NCI-H524 treated with DMSO at 0.1 percent for 48 hours (cell line): ENCODE results near the gene CSNK1E.

Source experiments
- DNase-seq: peaks from one replicate; lab custom pipeline; 2025; lab: John Stamatoyannopoulos, UW

The CSNK1E gene

DNA sequence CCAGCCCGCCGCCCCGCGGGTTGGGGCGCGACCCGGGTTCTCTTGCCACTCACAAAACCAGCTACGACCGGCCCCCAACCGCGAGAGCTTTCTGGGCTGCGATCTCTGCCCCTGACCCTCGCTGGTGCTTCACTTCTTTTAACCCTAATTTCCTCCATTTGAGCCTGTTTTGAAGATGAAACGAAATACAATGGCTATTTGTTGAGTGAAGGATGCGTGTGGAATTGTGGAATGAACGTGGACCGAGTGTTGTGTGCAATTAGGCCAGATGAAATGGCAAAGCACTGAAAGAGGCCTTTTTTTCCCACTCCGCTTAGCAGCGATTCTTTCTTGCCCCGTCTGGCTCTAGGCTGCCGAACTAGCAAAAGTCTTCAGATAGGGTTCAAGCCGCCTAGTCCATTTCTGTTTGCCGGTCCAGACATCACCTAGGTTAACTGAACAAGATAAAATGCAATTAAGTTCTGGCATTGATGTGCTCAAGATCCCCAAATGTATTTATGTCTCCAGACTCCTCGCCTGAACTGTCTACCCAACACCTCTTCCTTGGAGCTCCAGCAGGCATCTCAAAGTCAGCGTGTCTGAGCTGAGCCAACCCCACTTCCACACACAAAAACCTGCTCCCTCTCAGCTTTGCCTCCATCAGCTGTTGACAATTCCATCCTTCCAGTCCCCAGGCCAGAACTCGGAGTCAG lies 44.0 kb downstream of the CSNK1E start:
- DNase-seq, result no peak

DNA sequence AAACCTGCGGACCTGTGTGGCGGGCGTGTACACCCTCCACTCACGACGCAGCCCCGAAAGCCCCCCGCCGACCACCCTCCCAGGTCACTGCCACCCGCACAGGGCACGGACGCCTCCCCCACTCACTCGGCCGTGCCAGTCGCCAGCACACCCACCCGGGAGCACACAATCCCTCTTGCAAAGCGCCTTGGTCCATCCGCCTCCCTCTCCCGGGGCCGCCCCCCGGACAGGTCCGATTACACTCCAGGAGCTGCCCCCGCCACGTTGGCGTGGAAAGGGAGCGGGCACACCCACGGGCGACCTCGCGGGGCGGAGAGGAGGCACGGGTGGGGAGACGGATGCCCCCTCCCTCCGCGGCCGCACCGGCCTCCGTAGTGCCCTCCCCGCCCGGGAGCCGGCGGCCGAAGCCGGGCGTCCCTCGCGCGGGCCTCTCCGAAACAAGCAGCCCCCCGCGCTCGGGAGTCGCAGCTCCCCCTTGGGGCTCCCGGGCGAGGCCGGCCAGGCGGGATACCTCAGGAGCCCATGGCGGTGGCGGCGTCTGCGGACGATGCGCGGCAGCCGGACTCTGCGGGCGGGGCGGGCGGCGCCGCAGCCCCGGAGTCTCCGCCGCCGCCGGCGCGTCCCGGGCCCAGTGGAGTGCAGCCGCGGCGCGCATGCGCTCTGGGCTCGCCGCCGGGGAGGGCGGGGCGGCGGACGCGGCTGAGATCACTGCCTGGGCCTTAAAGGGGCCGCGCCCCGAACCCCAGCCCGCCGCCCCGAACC lies 44.7 kb downstream of the CSNK1E start, which contains the start of gene TMEM184B:
TSS of gene TMEM184B (minus strand) at position 638 of the 762 bp plus-strand sequence. CDS start 25,049 bp downstream, outside the sequence.
- DNase-seq, result no peak

DNA sequence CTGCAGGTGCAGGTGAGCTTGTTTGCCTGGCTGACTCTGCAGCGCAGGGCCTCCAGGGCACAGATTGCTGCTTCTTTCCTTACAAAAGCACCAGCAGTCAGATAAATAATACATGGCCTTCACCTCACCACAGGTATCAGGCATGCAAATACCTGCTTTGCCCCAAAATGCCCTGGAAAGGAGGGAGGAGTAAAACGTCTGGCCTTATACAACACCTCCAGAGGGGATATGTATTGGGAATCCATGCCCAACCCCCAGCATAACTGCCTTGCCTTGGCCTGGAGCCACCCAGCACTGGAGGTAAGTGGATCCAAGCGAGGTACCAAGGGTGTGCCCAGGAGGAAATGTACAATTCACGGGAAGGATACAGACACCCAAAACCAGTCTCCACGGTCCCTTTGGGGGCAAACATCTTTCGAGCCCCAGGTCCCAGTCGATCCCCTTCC lies 45.3 kb downstream of the CSNK1E start:
- no peak for DNase-seq

DNA sequence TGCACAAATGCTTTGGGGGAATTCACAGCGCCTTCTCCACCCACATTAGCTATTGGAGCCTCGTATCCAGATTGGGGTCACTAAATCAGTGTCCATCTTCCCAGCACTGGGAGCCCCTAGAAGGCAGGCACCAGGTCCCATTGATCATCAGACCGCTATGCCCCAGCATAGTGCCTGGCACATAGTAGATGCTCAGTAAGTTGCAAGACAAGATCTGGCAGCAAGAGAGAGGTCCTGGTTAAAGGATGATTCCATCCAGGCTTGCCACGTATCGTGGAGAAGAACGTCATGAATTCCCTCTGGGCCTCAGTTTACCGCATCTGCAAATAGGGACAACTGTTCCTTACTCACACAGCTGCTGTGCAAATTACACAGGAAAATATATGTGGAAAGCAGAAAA lies 46.1 kb downstream of the CSNK1E start:
- no peak for DNase-seq

DNA sequence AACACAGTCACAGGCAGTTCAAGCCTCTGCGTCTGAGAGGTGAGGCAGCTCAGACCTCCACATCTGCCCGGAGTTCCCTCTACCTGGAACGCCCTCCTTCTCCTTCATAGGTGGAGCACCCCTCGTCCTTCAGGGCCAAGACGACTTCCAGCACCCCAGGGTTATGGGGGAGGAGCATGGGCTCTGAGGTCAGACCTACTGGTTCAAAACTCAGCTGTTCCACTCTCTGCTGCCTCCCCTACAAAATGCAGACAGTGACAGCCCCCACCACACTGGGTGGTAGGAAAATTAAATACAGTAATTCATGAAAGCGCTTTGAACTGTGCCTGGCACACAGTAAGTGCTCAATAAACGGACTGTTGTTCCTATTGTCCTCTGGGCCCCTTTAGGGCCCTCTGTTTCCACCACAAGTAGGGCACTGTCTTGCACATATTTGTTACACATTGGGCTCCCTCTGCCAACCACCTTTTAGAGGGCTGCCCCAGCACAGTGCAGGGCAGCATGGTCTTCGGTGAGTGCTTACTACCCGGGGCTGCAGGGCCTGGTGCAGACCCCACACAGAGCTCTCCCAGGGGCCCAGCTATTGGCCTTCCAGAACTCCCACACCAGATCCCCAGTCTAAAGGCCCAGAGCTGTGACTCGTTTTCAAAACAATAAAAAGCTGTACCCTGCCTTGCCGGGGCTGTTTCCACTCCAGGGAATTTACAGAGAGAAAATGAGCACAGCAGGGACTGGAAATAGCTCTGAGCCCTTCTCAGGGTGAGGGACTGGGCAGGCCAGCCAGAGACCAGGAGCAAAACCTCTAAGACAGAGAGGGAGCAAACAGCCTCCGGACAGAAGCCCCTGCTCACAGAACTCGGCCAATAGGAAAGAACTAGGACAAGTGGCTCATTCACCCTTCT lies 46.9 kb downstream of the CSNK1E start:
- no peak for DNase-seq

DNA sequence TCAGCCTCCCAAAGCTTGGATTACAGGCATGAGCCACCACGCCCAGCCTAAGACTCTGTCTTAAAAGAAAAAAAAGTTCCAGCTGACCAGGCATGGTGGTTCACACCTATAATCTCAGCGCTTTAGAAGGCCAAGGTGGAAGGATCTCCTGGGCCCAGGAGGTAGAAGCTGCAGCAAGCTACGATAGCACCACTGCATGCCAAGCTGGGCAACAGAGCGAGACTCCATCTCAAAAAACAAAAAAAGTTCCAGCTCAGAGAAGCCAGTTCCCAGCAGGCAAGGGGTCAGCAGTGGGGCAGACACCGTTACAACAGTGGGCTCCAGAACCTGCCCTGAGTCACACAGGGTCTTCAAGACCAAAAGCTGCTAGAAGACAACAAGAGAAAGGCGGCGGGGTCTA lies 47.8 kb downstream of the CSNK1E start:
- DNase-seq, result no peak

DNA sequence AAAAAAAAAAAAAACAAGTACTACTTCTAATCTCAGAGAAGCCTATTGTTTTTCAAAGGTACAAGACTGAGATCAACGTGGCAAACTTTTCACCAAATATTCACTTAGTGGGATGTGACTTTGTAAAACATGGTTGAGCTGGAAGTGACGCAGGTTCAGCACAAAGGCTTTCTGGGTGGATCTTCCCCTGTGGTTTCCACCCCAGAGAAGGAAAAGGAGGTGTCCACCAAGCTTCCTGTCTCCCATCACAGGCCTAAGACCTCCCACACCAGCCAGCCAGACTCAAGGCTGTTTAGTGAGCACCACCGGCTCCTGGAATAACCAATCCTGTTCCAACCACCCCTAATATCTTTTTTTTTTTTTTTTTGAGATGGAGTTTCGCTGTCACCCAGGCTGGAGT lies 50.1 kb downstream of the CSNK1E start:
- no peak for DNase-seq

DNA sequence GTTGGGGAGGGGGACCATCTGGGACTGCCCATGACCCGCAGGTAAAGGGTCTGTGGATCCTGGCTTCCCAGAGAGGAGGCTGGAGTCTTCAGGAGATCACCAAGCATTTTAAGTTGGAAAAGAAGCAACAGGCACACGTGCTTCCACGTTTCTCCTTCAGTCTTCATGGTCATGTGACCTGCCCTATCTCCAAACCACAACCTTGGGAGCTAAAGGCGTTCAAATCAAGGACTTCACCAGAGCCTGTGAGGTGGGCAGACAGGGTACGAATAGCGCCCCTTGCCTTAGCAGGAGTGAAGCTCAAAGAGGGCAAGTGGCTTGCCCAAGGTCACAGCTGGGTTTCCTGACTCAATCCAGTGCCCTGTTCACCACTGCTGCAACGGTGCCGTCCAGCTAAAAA lies 51.1 kb downstream of the CSNK1E start:
- DNase-seq, result no peak

DNA sequence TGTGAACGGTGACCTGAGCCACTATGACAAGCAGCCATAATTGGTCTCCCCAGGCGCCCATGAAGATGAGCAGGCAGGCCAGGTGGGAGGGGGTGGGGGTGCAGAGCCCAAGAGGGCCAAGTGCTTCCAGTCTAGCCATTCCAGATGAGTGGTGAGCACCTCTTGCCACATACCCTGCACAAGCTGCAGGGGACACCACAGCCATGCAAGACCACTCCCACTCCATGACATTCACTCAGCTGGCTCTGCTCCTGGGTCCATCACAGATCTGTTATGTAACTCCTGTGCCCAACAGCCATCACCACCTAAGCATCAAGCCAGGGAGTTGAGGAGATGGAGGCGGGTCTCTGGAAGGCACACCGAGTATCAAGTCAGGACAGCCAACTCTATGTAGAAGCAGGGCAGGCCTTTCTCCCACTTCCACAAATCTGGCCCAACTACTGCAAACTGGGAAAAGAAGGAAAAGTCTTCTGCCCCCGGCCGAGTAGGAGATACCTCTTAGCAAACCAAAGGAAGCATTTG lies 52.9 kb downstream of the CSNK1E start:
- no peak for DNase-seq

DNA sequence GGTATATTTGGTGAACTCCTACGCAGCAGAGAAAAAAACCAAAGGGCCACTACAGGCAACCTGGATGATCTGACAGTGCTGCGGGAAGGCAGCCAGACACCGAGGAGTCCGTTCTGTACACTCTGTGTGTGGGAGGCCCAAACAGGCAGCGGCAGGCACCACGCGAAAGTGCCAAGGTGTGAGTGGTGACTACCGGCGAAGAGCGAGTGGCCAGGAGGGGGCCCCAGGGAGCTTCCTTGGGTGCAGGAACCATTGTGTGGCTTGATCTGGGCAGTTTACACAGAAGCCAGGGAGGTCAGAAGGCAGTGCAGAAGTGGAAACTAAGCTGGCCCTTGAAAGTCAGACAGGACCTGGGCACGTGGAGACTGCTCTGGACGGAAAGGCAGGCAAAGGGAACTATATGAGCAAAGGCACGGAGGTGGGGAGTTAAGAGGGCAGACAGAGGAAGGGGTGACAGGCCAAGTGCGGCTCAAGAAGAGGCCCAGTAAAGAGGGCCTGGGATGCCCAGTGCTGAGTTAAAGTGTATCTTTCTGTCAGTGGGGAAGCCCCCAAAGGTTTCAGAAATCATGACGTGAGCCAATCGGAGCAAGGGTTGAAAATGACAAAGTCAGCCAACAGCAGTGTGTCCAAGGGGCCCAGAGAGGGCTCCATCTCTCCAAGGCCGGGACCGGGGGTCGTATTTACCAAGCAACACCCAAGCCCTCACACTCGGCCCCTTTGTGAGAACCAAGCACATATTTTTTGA lies 55.0 kb downstream of the CSNK1E start:
- no peak for DNase-seq

DNA sequence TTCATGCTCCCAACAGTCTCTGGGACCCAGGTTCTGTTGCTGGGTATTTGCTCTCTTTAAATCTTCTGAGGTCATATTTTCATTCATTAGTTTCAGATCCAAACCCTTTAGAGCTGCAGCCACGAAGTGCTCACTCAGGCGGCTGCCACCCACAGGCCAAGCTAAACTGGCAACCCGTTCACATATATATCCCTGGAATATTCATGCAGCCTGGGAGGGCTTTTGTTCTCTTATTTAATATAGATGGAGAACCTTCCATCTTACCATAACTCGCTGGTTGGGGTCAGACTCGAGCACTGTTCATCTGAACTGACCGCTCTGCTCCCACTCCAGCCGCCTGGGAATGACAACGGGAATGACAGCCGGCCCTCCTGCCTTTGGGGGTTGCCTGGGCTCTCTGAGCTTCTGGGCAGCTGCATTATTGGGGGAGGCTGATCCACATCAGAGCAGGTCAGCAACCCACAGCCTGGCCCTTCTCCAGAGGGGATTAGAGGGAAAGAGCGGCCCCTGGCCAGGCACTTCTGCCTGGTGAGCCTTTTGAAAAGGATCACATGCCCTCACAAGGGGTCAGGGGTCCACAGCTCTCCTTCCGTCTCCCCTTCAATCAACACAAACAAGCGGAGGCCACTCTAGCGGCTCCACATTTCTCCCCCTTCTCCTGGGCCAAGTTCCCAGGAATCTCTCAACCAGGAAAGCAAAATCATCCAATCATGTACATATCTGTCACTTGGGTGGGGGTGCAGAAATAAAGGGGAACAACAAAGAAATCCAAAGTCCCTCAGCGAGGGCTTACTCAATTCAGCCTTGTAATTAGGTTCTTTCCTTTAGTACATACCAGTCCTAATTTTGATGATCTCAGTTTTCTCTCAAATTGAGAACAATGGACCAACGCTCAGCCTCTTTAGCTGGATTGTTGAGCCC lies 56.2 kb downstream of the CSNK1E start:
- no peak for DNase-seq

DNA sequence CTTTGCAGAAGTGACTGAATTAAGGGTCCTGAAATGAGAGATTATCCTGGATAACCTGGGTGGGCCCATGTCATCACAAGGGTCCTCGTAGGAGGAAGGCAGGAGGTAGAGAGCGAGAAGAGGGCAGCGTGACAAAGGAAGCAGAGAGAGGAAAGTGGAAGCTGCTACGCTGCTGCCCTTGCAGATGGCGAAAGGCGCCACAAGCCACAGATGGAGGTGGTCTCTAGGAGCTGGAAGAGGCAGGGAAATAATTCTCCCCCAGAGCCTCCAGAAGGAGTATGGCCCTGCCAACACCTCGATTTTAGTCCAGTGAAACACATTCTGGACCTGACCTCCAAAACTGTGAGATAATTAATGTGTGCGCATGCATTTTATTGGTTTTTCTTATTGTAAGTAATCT lies 57.9 kb downstream of the CSNK1E start:
- no peak for DNase-seq

DNA sequence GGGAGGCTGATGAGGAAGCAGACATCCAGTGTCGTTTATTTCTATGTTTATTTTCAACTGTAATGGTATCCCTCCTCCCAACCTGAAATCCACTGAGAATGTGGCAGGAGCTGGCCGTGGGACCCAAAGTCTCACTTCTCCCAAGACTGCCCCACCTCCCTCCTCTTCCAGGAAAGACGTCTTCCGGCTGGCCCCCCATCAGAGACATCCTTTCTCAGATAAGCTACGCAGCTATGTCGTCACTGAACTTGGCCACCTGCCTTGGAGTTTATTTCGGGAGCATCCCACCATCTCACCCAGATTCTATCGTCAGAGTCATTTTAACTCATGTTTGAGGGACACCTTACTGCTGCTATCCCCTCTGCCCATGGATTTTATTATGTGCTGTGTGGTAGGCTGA lies 58.3 kb downstream of the CSNK1E start:
- no peak for DNase-seq

DNA sequence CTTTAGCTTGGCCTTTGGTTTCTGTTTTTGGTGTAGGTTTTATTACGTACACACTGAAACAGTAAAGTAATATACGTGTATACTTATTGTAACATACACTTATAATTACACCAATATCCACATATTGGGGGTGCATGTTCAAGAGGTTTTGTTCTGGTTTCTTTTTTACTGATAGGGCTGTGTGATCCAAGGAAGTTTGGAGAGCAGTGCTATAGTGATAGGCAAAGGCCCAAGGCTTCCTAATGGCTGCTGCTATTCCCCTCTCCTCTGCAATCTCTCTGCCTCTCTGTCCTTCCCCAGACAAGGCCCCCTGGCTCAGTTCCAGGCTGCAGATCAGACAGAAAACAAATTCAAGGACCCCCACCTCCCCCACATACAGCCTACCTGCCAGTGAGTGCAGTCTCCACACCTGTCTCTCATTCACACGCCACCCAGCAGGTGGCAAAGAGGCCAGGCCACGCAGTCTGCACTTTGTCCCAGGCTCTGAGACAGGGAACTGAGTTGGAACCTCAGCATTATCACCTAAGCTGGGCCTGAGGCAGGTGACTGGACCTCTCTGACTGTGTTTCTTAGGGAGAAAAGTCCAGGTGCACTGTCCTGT lies 59.5 kb downstream of the CSNK1E start:
- no peak for DNase-seq

DNA sequence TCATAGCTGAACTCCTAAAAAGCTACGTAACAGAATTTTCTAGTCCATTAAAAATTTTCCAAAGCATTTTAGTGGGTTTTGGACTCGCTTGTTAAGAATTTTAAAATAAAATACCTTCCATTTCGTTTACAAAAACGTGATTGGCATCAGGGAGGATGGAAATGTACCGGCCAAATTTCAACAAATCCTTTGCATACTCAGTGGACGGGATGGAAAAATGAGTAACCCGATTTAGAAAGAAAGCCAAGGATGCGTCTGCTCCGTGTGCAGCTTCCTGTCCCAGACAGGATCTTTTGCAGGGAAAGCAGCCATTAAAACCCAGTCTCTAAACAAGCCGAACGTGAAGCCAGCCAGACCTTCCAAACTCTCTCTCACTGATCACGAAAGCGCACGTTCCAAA lies 60.1 kb downstream of the CSNK1E start:
- no peak for DNase-seq

DNA sequence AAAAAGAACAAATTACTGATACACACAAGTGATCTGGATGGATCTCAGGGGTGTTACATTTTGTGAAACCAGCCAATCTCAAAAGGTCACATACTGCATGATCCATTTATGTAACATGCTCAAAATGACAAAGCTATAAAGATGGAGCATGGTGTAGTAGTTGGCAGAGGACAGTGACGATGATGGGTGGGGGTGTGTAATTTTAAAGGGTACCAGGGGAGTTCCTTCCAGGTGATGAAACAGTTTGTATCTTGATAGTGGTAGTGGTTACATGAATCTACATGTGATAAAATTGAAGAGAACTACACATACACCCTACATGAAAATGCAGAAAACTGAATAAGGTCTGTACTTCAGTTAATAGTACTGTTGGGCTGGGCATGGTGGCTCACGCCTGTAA lies 61.5 kb downstream of the CSNK1E start:
- DNase-seq, result no peak

DNA sequence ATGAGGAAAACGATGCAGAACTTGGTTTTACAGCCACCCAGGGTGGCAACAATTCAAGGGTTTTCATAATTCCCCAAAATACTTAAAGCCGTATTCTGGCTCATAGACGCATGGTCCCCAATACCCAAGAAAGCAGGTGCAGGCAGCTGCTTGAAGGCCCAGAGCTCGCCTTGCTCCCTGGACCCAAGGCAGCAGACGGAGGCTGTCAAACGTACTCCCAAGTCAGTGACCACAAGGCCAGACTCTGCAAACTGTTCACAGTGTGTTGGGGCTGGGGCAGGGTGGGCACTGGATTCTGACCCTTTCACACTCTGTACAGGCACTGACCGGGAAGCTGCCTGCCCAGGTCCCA lies 65.9 kb downstream of the CSNK1E start:
- DNase-seq, result no peak

DNA sequence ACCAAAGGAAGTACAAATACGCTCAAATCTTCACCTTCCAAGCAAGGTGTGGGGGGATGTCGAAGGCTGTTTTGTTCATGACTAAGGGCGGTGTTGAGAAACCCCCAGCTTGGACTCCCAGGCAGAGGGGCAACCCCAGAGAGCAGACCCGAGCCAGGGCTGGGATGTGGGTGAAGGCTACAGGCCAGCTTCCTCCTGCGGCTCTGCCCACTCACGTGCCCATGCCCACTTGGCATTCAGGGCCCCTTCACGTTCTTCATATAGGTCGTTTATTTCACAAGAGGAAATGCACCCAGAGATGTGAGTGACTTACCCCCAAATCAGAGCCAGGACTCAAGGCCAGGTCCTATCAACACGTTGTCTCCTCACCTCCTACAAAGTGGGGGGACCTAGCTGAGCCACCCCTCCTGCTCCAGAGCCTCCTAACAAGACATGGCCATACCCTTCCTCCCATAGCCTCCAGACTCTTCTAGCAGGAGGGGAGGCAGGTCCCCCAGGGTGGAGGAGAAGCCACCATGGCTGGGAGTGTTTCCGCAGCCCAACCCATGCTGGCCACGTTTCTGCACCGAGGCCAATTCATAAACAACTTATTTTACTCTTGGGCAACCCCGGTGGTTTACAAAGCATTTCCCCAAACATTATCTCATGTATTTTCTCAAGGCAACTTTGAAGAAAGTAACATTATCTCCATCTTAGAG lies 66.4 kb downstream of the CSNK1E start:
- DNase-seq, result no peak

DNA sequence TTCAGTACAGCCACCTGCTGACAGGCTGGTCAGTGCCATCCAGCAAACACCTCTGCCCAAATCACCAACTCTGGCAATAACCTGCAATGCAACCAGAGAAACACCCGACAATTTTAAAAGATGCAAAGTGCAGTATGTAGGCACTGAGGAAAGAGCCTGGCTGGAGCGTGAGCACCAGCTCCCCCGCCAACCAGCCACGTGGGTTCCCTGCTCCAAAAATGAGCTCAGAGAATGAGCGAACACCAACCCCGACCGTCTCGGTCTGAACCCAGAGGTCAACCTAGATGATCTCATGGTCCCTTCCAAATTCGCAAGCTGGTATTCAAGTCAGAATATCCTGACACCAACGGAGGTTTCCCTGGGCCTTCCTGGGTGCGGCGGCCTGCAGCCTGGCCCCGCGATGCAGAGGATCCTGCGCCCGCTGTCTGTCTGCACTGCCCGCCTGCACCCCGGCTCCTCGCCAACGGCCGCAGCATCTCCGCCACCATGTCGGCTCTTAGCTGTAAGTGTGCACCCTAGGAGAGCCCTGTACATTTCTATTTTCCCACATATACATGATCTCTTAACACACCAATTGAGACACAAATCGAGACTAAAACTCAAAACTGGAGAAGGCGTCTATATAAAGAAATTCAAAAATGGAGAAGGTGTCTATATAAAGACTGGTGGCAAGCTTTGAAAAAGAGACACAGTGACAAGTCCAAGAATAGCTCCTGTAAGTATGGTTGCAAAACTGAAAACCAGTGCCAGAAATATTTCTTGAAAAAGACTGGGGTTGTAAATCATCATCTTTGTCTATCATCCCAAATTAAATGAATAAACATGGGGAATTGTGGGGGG lies 67.2 kb downstream of the CSNK1E start:
- no peak for DNase-seq
